B cell (primary cell): ENCODE results near the gene ATP5MC2.

Experiments
- CTCF ChIP-seq: fragments of 200-600 bp; IDR thresholded peaks from one replicate; pipeline ENCODE4 v1.8.0; 2022; ENCODE audit warnings: antibody characterized with exemption, mild to moderate bottlenecking
- EZH2 ChIP-seq: IDR thresholded peaks from 2 replicates; pipeline ENCODE4 v1.6.1; 2012; ENCODE audit warnings: borderline replicate concordance, low read depth, mild to moderate bottlenecking, moderate library complexity, low read length; ENCODE audit not compliant: insufficient read depth, poor library complexity, severe bottlenecking

- no peak for TF ChIP-seq CTCF
- no peak for TF ChIP-seq EZH2
These were observed 37.6 kb upstream of the ATP5MC2 start for GRCh38 chr12:53713516-53713915.
